Liver (tissue), 3 donors: ENCODE results near the gene CLIC3.

Experiments used
- ATF3 ChIP-seq: IDR thresholded peaks from 2 replicates; pipeline ENCODE4 v1.6.1; 2016; ENCODE audit warnings: antibody characterized with exemption
- CTCF ChIP-seq: fragments of 150-350 bp; IDR thresholded peaks from 2 replicates; pipeline ENCODE4 v1.5.1; 2017; ENCODE audit warnings: improper control_type of control experiment, low read depth, low read length; ENCODE audit not compliant: missing input control
- EGR1 ChIP-seq, 2 donors: IDR thresholded peaks; 2 replicates each; pipeline ENCODE4 v1.6.1; 2016 to 2018; ENCODE audit warnings: antibody characterized with exemption in 2 of 2, low read depth in 2 of 2
- FOXA1 ChIP-seq: IDR thresholded peaks from 2 replicates; pipeline ENCODE4 v1.6.1; 2016; ENCODE audit warnings: antibody characterized with exemption
- JUND ChIP-seq, 2 donors: IDR thresholded peaks; 2 replicates each; pipeline ENCODE4 v1.6.1; 2016; ENCODE audit warnings: antibody characterized with exemption in 2 of 2
- MAX ChIP-seq: IDR thresholded peaks from 2 replicates; pipeline ENCODE4 v1.6.1; 2016; ENCODE audit warnings: antibody characterized with exemption
- RAD21 ChIP-seq, 2 donors: IDR thresholded peaks; 2 replicates each; pipeline ENCODE4 v1.6.1; 2016; ENCODE audit warnings: antibody characterized with exemption in 2 of 2, mild to moderate bottlenecking in 2 of 2
- REST ChIP-seq: IDR thresholded peaks from 2 replicates; pipeline ENCODE4 v1.6.1; 2016; ENCODE audit warnings: antibody characterized with exemption, mild to moderate bottlenecking
- RXRA ChIP-seq, 2 donors: IDR thresholded peaks; 2 replicates each; pipeline ENCODE4 v1.6.1; 2017 to 2018; ENCODE audit warnings: antibody characterized with exemption in 2 of 2, mild to moderate bottlenecking in 1 of 2
- SP1 ChIP-seq: IDR thresholded peaks from 2 replicates; pipeline ENCODE4 v1.6.1; 2018; ENCODE audit warnings: antibody characterized with exemption, mild to moderate bottlenecking
- TAF1 ChIP-seq: conservative IDR thresholded peaks from 2 replicates; pipeline ENCODE4 v1.6.1; 2016; ENCODE audit warnings: antibody characterized with exemption, mild to moderate bottlenecking
- YY1 ChIP-seq: IDR thresholded peaks from 2 replicates; pipeline ENCODE4 v1.6.1; 2016; ENCODE audit warnings: antibody characterized with exemption, mild to moderate bottlenecking
- ZBTB33 ChIP-seq: IDR thresholded peaks from 2 replicates; pipeline ENCODE4 v1.6.1; 2016; ENCODE audit warnings: antibody characterized with exemption
- donor health status: healthy.
- donor health status: healthy.

- TF ChIP-seq CTCF = no peak
- no peak for TF ChIP-seq RXRA (IDR thresholded peaks at IDR 0.05)
- no peak for TF ChIP-seq REST
- no peak for TF ChIP-seq FOXA1
- no peak for TF ChIP-seq RAD21 (IDR thresholded peaks at IDR 0.05)
- TF ChIP-seq TAF1 = no peak
- no peak for TF ChIP-seq MAX
- no peak for TF ChIP-seq ATF3
- TF ChIP-seq JUND (IDR thresholded peaks at IDR 0.05) = no peak
- no peak for TF ChIP-seq ZBTB33
- TF ChIP-seq SP1 = no peak
- no peak for TF ChIP-seq YY1
- no peak for TF ChIP-seq EGR1 (IDR thresholded peaks at IDR 0.05; ENCODE audit: low read depth in 2 of 2)
Measured at GRCh38 chr9:136947028-136947891, 49.1 kb downstream of the CLIC3 start.
